ENCODE measurements around the gene NAA25.
"Not testable (repeated sequence)": the region's sequence is repeated elsewhere in the genome, so short reads cannot be mapped to it uniquely, and the experiment has no call there.

NAA25 gene

DNA sequence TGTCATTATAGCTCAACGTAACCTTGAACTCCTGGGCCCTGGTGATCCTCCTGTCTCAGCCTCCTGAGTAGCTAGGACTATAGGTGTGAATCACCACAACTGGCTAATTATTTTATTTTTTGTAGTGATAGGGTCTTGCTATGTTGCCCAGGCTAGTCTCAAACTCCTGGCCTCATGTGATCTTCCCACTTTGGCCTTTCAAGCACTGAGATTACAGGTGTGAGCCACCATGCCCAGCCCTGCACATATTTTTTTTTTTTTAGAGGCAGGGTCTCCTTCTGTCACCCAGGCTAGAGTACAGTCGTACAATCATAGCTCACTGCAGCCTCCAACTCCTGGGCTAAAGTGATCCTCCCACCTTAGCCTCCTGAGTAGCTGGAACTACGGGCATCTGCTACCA is 104.5 kb downstream of the NAA25 start:
- Histone ChIP-seq H3K4me3 (ENCODE audit: low read depth in 1 of 2, low read length in 2 of 2) (no peak overlapping the region), H3K27me3 (ENCODE audit: insufficient read depth, low read length, poor library complexity) (no peaks in the 10 kb centered on the region), H3K27ac (ENCODE audit: low read length) (no peak overlapping the region), H3K9me3 (ENCODE audit: insufficient read depth, low read length, severe bottlenecking) (no peaks in the 10 kb centered on the region), H4K20me1 (ENCODE audit: insufficient read depth, low read length) (no peaks in the 10 kb centered on the region), H3K36me3 (ENCODE audit: insufficient read depth, low read length) (no peaks in the 10 kb centered on the region), H3K4me2 (ENCODE audit: insufficient read depth, low read length) (no peak overlapping the region), H3K9ac (ENCODE audit: low read depth, low read length) (no peak overlapping the region), H2AFZ (ENCODE audit: low read depth, low read length) (no peak overlapping the region), H3K79me2 (ENCODE audit: insufficient read depth, low read length) (no peaks in the 10 kb centered on the region), H3K4me1 (ENCODE audit: insufficient read depth, low read length) (no peaks in the 10 kb centered on the region)
- TF ChIP-seq, protein P1, sequence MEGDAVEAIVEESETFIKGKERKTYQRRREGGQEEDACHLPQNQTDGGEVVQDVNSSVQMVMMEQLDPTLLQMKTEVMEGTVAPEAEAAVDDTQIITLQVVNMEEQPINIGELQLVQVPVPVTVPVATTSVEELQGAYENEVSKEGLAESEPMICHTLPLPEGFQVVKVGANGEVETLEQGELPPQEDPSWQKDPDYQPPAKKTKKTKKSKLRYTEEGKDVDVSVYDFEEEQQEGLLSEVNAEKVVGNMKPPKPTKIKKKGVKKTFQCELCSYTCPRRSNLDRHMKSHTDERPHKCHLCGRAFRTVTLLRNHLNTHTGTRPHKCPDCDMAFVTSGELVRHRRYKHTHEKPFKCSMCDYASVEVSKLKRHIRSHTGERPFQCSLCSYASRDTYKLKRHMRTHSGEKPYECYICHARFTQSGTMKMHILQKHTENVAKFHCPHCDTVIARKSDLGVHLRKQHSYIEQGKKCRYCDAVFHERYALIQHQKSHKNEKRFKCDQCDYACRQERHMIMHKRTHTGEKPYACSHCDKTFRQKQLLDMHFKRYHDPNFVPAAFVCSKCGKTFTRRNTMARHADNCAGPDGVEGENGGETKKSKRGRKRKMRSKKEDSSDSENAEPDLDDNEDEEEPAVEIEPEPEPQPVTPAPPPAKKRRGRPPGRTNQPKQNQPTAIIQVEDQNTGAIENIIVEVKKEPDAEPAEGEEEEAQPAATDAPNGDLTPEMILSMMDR (IDR thresholded peaks at IDR 0.05; ENCODE audit: borderline replicate concordance, extremely low read depth, low read length, poor library complexity, severe bottlenecking): no peak
- no peak for TF ChIP-seq EZH2 (IDR thresholded peaks at IDR 0.05; ENCODE audit: borderline replicate concordance, low read depth, low read length, severe bottlenecking)
- ATAC-seq (ENCODE audit: insufficient read depth, low read depth) (no peak), DNase-seq (no peak)

DNA sequence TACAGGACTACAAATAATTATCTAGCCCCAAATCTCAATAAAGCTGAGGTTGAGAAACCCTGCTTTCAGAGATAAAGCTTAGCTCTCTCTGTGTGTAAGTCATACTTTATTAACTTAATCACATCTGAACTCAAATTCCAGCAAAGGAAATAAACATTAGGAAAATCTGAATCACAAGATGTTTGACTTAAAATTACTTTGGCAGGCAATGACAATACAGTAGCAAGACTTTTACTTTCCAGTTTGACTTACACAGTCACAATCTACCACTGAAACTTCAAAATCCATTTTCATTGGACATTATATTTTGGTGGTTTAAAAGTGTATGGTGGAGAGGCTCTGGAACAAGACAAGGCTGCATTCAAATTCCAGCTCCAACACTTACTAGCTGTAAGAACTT is 107.0 kb downstream of the NAA25 start:
- 0 out of 2 replicates have a peak, but pooled peaks cover 4% of the 10 kb centered on the region for H3K4me1 ChIP-seq (ENCODE audit: insufficient read depth, low read length)
- TF ChIP-seq EZH2 (IDR thresholded peaks at IDR 0.05; ENCODE audit: borderline replicate concordance, low read depth, low read length, severe bottlenecking): no peak
- TF ChIP-seq, protein P1 (IDR thresholded peaks at IDR 0.05; ENCODE audit: borderline replicate concordance, extremely low read depth, low read length, poor library complexity, severe bottlenecking): no peak
- H3K27ac ChIP-seq (ENCODE audit: low read length): no peak overlapping the region
- no peaks in the 10 kb centered on the region for H4K20me1 ChIP-seq (ENCODE audit: insufficient read depth, low read length)
- H3K9ac ChIP-seq (ENCODE audit: low read depth, low read length): no peak overlapping the region
- H2AFZ ChIP-seq (ENCODE audit: low read depth, low read length): no peak overlapping the region
- no peaks in the 10 kb centered on the region for H3K36me3 ChIP-seq (ENCODE audit: insufficient read depth, low read length)
- H3K4me3 ChIP-seq (ENCODE audit: low read depth in 1 of 2, low read length in 2 of 2): no peak overlapping the region
- no peaks in the 10 kb centered on the region for H3K79me2 ChIP-seq (ENCODE audit: insufficient read depth, low read length)
- no peaks in the 10 kb centered on the region for H3K27me3 ChIP-seq (ENCODE audit: insufficient read depth, low read length, poor library complexity)
- ATAC-seq (ENCODE audit: insufficient read depth, low read depth): no peak
- H3K9me3 ChIP-seq (ENCODE audit: insufficient read depth, low read length, severe bottlenecking): no peaks in the 10 kb centered on the region
- H3K4me2 ChIP-seq (ENCODE audit: insufficient read depth, low read length): no peak overlapping the region
- no peak for DNase-seq

DNA sequence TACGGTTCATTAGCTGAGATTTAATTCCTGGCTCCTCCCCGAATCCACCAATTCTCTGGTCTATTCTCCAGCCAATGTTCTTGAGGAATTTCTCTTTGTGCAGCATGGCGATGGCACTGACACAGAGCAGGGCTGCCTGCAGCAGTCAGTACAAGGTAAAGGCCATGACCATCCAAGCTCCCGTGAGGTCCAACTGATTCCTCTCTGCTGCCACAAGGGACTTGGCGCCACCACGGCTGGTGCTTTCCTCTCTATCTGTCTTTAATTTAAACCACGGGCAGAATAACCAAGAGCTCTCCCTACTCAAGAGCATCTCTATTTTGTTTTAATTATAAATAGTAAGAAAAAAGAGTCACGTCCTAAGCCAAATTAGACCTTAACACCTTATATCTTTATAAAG is 107.8 kb downstream of the NAA25 start:
- no peak for DNase-seq
- Histone ChIP-seq H3K27me3 (ENCODE audit: insufficient read depth, low read length, poor library complexity) (no peaks in the 10 kb centered on the region), H3K4me3 (ENCODE audit: low read depth in 1 of 2, low read length in 2 of 2) (no peak overlapping the region), H4K20me1 (ENCODE audit: insufficient read depth, low read length) (no peaks in the 10 kb centered on the region), H3K79me2 (ENCODE audit: insufficient read depth, low read length) (no peaks in the 10 kb centered on the region), H3K27ac (ENCODE audit: low read length) (no peak overlapping the region), H3K9ac (ENCODE audit: low read depth, low read length) (no peak overlapping the region), H3K4me1 (ENCODE audit: insufficient read depth, low read length) (peaks cover 10% of the 10 kb centered on the region), H3K4me2 (ENCODE audit: insufficient read depth, low read length) (no peak overlapping the region), H3K9me3 (ENCODE audit: insufficient read depth, low read length, severe bottlenecking) (no peaks in the 10 kb centered on the region), H2AFZ (ENCODE audit: low read depth, low read length) (no peak overlapping the region), H3K36me3 (ENCODE audit: insufficient read depth, low read length) (no peaks in the 10 kb centered on the region)
- no peak for ATAC-seq (ENCODE audit: insufficient read depth, low read depth)
- TF ChIP-seq, protein P1 (IDR thresholded peaks at IDR 0.05; ENCODE audit: borderline replicate concordance, extremely low read depth, low read length, poor library complexity, severe bottlenecking): no peak
- TF ChIP-seq EZH2 (IDR thresholded peaks at IDR 0.05; ENCODE audit: borderline replicate concordance, low read depth, low read length, severe bottlenecking): no peak

DNA sequence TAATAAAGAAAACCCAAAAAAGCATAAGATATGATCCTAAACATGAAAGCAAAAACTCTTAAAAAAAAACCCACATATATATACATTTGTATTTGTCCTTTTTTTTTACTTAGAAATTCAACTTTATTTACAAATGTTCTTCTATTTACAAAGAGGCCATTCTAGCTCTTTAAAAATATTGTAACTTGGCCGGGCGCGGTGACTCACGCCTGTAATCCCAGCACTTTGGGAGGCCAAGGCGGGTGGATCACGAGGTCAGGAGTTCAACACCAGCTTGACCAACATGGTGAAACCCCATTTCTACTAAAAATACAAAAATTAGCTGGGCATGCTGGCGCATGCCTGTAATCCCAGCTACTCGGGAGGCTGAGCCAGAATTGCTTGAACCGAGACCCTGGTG is 109.5 kb downstream of the NAA25 start:
- H3K27me3 ChIP-seq (ENCODE audit: insufficient read depth, low read length, poor library complexity); H3K4me2 ChIP-seq (ENCODE audit: insufficient read depth, low read length); H3K27ac ChIP-seq (ENCODE audit: low read length); H3K4me3 ChIP-seq (ENCODE audit: low read depth in 1 of 2, low read length in 2 of 2); H3K9ac ChIP-seq (ENCODE audit: low read depth, low read length); H4K20me1 ChIP-seq (ENCODE audit: insufficient read depth, low read length); H3K79me2 ChIP-seq (ENCODE audit: insufficient read depth, low read length); H3K36me3 ChIP-seq (ENCODE audit: insufficient read depth, low read length); DNase-seq; H2AFZ ChIP-seq (ENCODE audit: low read depth, low read length); H3K9me3 ChIP-seq (ENCODE audit: insufficient read depth, low read length, severe bottlenecking); ATAC-seq (ENCODE audit: insufficient read depth, low read depth): not testable (repeated sequence)
- H3K4me1 ChIP-seq (ENCODE audit: insufficient read depth, low read length): peaks cover 27% of the 10 kb centered on the region

All from DND-41 (cell line).